HPDE6-E6E7 (cell line): Measurements from ENCODE around the gene BSCL2.
A peak's percentile ranks its signal among the peaks of the same experiment; 100 is the strongest.
"Not testable (repeated sequence)": the region's sequence is repeated elsewhere in the genome, so short reads cannot be mapped to it uniquely, and the experiment has no call there.

Experiments used
- DNase-seq: peaks from one replicate; pipeline ENCODE4 v3.0.0; 2011; ENCODE audit warnings: missing footprints; ENCODE audit errors: extremely low spot score

The BSCL2 gene

GRCh38 chr11:62707277-62707861 lies at the start of gene BSCL2, which contains the start of gene GNG3:
TSS of gene BSCL2 (minus strand) at chr11:62707424. CDS start at chr11:62707195, 229 bp downstream.
TSS of gene GNG3 (plus strand) at chr11:62707676. CDS start at chr11:62708296, 620 bp downstream.
- no peak for DNase-seq

GRCh38 chr11:62755086-62755615 lies 47.9 kb upstream of the BSCL2 start:
- no peak for DNase-seq

GRCh38 chr11:62753736-62754603 lies 46.7 kb upstream of the BSCL2 start, which contains the start of gene ZBTB3:
TSS of gene ZBTB3 (minus strand) at chr11:62754160. CDS start at chr11:62753664, 496 bp downstream.
- peak; percentile 98 for DNase-seq

DNA sequence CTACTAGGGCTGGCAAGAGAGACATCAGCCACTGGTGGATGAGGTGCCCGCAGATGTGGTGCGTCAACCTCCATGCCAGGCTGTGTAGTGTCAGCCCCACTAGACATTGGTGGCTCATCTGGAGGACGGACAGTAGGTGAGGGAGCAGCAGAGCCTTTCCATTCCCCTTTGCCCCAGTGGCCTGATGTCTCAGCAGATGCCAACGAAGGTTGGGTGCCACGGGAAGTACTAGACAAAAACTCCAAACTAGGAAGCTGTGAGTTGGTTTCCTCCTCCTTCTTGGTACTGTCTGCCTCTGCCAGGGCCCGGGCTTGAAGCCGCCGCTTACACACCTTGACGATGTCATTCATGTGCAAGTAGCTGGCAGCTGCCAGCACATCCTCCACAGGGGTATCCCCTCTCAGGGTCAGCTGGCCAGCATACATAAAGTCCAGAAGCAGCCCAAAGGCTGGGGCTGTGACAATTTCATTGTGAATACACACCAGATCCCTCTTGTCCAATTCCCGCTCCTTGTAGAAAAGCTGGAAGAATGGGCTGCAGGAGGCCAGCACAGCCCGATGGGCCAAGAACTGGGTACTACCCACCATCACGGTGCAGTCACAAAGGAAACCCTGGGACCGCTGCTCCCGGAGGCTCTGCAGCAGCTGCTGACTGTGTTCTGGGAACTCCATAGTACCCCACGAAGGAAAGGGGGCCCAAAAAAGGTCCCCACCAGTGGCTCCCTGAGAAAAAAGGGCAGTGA lies 45.9 kb upstream of the BSCL2 start:
- DNase-seq: no peak

- no peak for DNase-seq
Measured at GRCh38 chr11:62752177-62752785, 45.1 kb upstream of the BSCL2 start.

- DNase-seq: not testable (repeated sequence)
Measured at GRCh38 chr11:62749931-62750330, 42.7 kb upstream of the BSCL2 start.

GRCh38 chr11:62747475-62748160 lies 40.4 kb upstream of the BSCL2 start:
- no peak for DNase-seq

- DNase-seq: no peak
Measured at GRCh38 chr11:62737196-62737595, 30.0 kb upstream of the BSCL2 start.

GRCh38 chr11:62732830-62733229 lies 25.6 kb upstream of the BSCL2 start:
- DNase-seq: no peak

DNA sequence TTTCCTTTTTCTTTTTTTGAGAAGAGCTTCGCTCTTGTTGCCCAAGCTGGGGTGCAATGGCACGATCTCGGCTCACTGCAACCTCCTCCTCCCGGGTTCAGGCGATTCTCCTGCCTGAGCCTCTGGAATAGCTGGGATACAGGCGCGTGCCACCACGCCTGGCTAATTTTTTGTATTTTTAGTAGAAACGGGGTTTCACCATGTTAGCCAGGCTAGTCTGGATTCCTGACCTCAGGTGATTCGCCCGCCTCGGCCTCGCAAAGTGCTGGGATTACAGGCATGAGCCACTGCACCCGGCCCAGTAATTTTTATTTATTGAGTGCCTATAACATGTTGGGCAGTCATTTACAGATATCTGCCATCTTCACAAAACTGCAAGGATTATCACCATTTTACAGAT lies 22.9 kb upstream of the BSCL2 start:
- DNase-seq: not testable (repeated sequence)

DNA sequence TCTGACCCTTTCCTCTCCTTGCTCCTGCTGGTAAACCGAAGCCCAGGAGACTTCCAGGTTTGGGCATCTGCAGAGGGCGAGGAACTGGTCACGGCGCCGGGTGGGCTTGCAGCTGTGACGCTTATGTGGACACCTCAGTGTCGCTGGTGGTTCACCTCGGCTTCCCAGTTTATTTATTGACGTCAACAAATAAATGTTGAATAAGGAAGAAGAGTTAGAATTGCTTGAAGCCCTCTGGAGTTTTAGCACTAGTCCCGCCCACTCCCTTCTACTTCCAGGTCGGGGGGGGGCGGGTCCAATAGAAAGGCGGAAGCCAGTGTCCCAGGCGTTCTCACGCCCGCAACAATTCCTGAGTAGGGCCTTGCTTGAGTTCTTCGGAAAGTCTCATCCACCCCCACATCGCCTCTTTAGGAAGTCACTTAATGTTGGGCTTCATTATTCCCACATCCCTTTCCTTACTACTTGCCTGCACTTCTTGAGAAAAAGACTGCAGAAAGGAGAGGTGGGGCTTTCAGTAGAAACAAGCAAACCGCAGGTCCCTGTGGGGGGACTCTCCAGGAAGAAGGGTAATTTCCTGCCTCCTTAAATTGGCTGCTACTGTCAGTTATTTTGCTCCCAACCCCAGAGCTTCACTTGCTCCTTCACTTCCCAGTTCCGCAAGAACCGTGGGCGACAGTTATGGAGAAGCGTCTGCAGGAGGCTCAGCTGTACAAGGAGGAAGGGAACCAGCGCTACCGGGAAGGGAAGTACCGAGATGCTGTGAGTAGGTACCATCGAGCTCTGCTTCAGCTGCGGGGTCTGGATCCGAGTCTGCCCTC lies 21.2 kb upstream of the BSCL2 start, which contains the start of gene TTC9C:
Gene TTC9C, plus strand, starts transcription at position 316 of the 818 bp plus-strand sequence. Its CDS starts 363 bp downstream, at position 679.
- peak; percentile 84 for DNase-seq

GRCh38 chr11:62727872-62728170 lies 20.6 kb upstream of the BSCL2 start:
- peak; percentile 85 for DNase-seq

DNA sequence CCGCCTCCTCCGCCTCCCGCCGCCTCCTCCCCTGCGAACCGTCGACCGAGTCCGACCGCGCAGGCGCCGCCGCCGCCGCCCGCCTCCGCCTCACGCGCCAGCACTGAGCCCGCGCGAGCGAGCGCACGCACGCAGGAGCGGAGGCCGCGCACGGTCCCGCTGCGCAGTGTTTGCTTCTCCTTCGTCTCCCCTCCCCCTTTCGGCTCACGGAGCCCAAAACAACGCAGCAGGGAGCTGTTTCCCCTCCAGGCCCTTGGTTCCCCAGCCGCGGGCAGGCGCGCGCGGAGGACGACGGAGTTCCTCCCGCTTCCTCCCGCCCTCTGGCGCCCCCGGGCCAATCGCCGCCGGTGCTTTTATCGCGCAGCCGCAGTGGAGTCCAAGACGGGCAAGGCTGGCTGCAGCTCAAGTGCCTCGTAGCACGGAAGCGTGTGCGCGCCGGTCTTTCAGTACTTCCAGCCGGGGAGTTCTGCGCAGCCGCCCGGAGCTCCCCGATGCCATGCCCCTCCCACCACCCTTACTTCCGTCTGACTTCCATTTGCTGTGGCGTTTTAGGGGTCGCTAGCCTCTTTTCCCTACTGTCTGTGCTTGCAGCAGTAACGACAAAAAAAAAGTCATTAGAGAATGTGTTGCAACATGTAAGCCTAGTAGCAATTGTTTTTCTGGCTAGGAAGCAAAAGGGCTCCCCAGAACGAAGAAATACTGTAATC lies 20.1 kb upstream of the BSCL2 start, which contains the start of gene HNRNPUL2:
Gene HNRNPUL2, minus strand, starts transcription at position 293 of the 707 bp plus-strand sequence. CDS start 301 bp downstream, outside the sequence.
- peak; percentile 97 for DNase-seq

GRCh38 chr11:62726915-62727164 lies 19.6 kb upstream of the BSCL2 start:
- DNase-seq: no peak

DNA sequence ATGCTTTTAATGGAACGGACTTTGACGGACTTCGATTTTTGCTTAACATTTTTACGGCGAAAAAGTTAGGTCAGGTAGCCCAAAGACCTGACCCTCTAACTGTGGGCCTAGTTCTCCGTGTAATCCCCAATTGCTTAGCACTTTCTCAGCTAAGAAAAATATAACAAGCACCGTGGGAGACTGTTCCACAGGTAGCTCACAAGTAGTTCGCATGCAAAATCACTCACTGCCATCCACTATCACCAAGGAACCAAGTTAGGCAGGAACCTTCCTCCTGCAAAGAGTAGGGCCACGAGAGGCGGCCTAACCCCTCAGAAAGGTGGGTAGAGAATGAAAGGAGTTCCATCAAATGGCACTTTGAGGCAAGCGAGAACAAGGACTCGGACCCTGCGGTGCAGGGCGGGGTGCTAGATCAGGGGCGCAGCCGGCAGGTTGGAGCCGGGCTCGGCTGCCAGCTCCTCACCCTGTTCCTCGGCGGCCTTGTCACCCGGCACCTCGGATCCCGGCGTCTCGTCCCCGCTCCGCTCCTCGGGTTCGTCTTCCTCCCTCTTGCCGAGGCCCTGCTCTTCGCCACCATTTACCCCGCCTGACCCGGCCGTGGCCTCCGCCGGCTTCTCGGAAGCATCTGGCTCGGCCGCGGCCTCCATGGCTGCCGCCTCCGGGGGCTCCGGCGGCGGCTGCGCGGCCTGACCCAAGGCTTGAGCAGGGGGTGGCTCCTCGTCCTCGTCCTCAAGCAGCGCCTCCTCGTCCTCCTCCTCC lies 19.1 kb upstream of the BSCL2 start:
- no peak for DNase-seq

GRCh38 chr11:62725646-62726045 lies 18.4 kb upstream of the BSCL2 start:
- DNase-seq: no peak

DNA sequence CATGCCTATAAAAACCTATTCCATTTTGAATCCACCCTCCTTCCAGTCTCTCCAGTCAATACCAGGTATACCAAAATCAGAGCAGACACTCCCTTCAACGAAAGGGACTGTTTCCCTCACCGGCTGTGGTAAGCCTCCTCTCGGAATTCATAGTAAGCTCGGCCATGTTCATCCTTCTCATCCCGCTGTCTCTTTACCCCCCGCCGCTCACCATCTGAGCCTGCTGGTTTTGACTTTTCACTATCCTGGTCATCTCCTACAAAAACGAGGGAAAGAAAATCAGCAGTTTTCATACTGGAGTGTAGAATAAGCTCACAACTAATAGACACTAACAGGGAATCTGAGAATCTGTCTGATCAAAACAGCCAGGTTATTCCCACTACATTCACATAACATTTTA lies 16.9 kb upstream of the BSCL2 start:
- DNase-seq: no peak

DNA sequence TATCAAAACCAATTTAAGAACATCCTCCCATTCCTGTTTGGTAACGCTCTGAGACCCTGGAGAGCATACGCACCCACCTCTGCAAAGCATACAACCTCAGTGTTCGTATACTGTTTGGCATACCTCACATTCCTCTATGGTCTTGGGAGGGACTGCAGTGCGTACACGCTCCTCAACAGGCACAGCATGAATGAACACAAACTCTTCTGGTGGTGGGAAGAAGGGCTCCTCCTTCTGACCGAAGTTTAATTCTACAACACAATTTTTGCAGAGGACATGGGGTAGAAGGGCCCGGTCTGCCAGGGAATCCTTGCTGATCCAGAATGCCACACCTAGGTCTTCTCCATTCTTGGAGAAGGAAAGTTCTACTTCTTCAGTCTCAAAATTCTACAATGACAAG lies 14.8 kb upstream of the BSCL2 start:
- no peak for DNase-seq
